Esophagus squamous epithelium (tissue), 4 donors: ENCODE data around the gene ETS1.

Source experiments
- POLR2A ChIP-seq, 4 donors: fragments of 450-650 bp; IDR thresholded peaks; one replicate each; pipeline ENCODE4 v1.6.1; 2017; ENCODE audit warnings: antibody characterized with exemption in 4 of 4, mild to moderate bottlenecking in 4 of 4, moderate library complexity in 3 of 4
- TF ChIP-seq, protein P1 (sequence below), 6 experiments: fragments of 450-650 bp in 4 of 6; fragments of 200-600 bp in 2 of 6; sonication (generic) in 2 of 6; IDR thresholded peaks; one replicate each; pipeline ENCODE4 v1.5.1; 2016 to 2019; ENCODE audit warnings: antibody characterized with exemption in 6 of 6, mild to moderate bottlenecking in 4 of 6, moderate library complexity in 4 of 6

GRCh38 chr11:128500493-128500892, 86.9 kb downstream of the ETS1 start:
- TF ChIP-seq, protein P1, sequence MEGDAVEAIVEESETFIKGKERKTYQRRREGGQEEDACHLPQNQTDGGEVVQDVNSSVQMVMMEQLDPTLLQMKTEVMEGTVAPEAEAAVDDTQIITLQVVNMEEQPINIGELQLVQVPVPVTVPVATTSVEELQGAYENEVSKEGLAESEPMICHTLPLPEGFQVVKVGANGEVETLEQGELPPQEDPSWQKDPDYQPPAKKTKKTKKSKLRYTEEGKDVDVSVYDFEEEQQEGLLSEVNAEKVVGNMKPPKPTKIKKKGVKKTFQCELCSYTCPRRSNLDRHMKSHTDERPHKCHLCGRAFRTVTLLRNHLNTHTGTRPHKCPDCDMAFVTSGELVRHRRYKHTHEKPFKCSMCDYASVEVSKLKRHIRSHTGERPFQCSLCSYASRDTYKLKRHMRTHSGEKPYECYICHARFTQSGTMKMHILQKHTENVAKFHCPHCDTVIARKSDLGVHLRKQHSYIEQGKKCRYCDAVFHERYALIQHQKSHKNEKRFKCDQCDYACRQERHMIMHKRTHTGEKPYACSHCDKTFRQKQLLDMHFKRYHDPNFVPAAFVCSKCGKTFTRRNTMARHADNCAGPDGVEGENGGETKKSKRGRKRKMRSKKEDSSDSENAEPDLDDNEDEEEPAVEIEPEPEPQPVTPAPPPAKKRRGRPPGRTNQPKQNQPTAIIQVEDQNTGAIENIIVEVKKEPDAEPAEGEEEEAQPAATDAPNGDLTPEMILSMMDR (IDR thresholded peaks at IDR 0.05): no peak
- TF ChIP-seq POLR2A (IDR thresholded peaks at IDR 0.05): no peak
